Measurements from ENCODE around the gene SLC16A12. TPM values are rescaled to one million over a fixed set of nuclear protein-coding genes. Genes with fewer than 3 reads are reported as not detected.

The SLC16A12 gene
- not detected in 2 replicates for total RNA-seq (2013; cell fraction: nucleolus; rRNA removed)
- total RNA-seq (2014; rRNA removed) (not detected in 2 replicates), total RNA-seq (2014; rRNA removed; fragmentation: Illumina TruSeq; extraction: Trizol) (not detected in 2 replicates), total RNA-seq (2021) (not detected in 2 replicates), polyA plus RNA-seq (2011; rRNA removed) (not detected in 2 replicates), polyA plus RNA-seq (2014; fragmentation: Illumina TruSeq; extraction: Trizol) (not detected in 2 replicates), polyA plus RNA-seq (2014; fragmentation: Nextera tagmentation; extraction: Ambion mirVana) (not detected), polyA plus RNA-seq (2014; rRNA removed) (not detected in 2 replicates), polyA plus RNA-seq (2016; fragmentation: Nextera tagmentation; extraction: Ambion mirVana) (not detected), polyA minus RNA-seq (2011; rRNA and poly(A)+ RNA removed) (not detected in 2 replicates), Bru-seq, nascent RNA (percentile 1 among the genes with signal in this experiment), BruChase-seq, experiment 1, labeled RNA remaining after a 6-hour chase (percentile 4 among the genes with signal in this experiment), BruChase-seq, experiment 2, labeled RNA remaining after a 2-hour chase (percentile 8 among the genes with signal in this experiment)
- polyA plus RNA-seq (2011; ENCODE audit: low read depth): not detected
- not detected in 2 replicates for polyA plus RNA-seq (2011; cell fraction: cytosol; rRNA removed)
- polyA plus RNA-seq (2011; cell fraction: nucleus; rRNA removed): not detected in 2 replicates
- not detected in 2 replicates for polyA plus RNA-seq (2012)
- not detected in 2 replicates for polyA minus RNA-seq (2011; cell fraction: cytosol; rRNA and poly(A)+ RNA removed)
- polyA minus RNA-seq (2011; cell fraction: nucleus; rRNA and poly(A)+ RNA removed): not detected in 2 replicates
- long read RNA-seq, experiment 1: 0 reads
- long read RNA-seq, experiment 2: 0 reads

DNA sequence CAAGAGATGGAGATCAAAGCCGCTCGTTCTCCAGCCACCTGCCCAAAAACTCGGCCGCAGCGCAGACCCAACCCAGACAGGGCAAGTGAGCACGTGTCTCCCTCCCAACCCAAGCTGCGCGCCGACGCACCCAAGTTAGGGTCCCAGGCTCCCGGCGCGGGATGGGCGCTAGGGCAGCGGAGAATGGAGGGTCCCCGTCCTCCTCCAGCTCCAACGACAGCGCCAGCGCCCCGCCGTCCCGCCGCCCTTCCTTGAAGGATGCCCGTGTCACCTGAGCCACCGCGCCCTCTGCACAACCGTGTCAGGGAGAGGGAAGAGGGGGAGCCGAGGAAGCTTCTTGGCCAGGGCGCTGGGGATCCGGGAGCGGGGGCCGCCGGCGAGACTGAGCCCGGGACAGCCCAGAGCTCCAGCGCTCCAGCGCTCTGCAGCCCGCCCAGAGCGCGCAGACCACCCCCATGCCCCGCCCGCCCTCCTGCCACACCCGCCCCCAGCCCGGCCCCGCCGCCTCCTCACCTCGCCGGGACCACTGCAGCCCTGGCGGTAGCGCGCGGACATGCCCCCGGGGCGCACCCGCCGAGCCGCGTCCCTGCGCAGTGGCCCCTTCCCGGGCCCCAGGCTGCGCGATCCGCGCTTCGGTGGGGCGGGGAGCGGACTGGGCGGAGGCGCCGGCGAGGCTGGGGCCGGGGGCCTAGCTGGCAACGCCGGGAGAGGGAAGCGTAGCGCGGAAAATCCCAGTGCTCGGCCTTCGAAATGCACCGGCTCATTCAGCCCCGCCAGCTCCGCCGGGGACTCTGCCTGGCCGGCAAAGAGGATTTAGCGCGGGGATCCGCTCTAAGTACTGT, at the start of gene SLC16A12:
TSS of gene SLC16A12 (minus strand) at position 424 of the 842 bp plus-strand sequence. CDS start 73,016 bp downstream, outside the sequence.
- Histone ChIP-seq H3K9me3 (replicated peaks; ENCODE audit: control insufficient read depth, insufficient read depth, low read length) (no peaks in the 10 kb centered on the region), H3K79me2 (ENCODE audit: control insufficient read depth, insufficient read depth, low read length) (no peaks in the 10 kb centered on the region), H3K9ac (ENCODE audit: control insufficient read depth, insufficient read depth, low read length) (no peak within 1 kb of the TSS), H3K27me3 (replicated peaks in 1 of 2; ENCODE audit: control insufficient read depth in 2 of 2, insufficient read depth in 2 of 2, low read length in 1 of 2) (peaks cover 6 to 10% of the 10 kb centered on the region in 2 experiments; a peak in 3 of 4 replicates), H2AFZ (ENCODE audit: control insufficient read depth, low read depth, low read length) (no peak within 1 kb of the TSS), H3K4me2 (ENCODE audit: control insufficient read depth, insufficient read depth) (no peak within 1 kb of the TSS), H3K27ac (ENCODE audit: control insufficient read depth, insufficient read depth) (no peak within 1 kb of the TSS), H3K4me3 (no peak within 1 kb of the TSS), H3K36me3 (ENCODE audit: control insufficient read depth in 2 of 2, insufficient read depth in 2 of 2, low read length in 1 of 2) (no peaks in the 10 kb centered on the region), H4K20me1 (ENCODE audit: control insufficient read depth, insufficient read depth) (no peaks in the 10 kb centered on the region), H3K4me1 (ENCODE audit: control insufficient read depth, insufficient read depth, low read length) (no peaks in the 10 kb centered on the region)
- WGBS (ENCODE audit: insufficient coverage, insufficient replicate concordance, low lambda C conversion rate, missing lambda C conversion rate): 29% methylated on average over 37 of the region's 87 CpGs
- TF ChIP-seq SIX5 (IDR thresholded peaks at IDR 0.05; ENCODE audit: low read depth, low read length, severe bottlenecking) (no peak), POU2F2 (IDR thresholded peaks at IDR 0.05; ENCODE audit: borderline replicate concordance, low read depth, low read length) (no peak), E2F8 (IDR thresholded peaks at IDR 0.05; ENCODE audit: low read depth, partially characterized antibody) (no peak), EZH2 (IDR thresholded peaks at IDR 0.05; ENCODE audit: borderline replicate concordance, control insufficient read depth, low read depth, low read length) (no peak), GABPA (IDR thresholded peaks at IDR 0.05; ENCODE audit: low read depth) (no peak), NKRF (conservative IDR thresholded peaks at IDR 0.05) (no peak), NR2F1 (conservative IDR thresholded peaks at IDR 0.05) (no peak), NFIC (IDR thresholded peaks at IDR 0.05; ENCODE audit: low read depth, low read length) (no peak)
- BruUV-seq (replicated peaks): no TSS peak
- CTCF ChIA-PET: interaction anchor here (0.6 kb wide), 1 partner anchor 125 kb away, joined by 4 read pairs; no protein-coding TSS in a partner anchor
- SMC1A ChIA-PET (ENCODE audit: uncharacterized antibody, unreplicated experiment): no interaction called here
- no peak for ATAC-seq
- POLR2A ChIA-PET: no interaction called here
- no peak for FAIRE-seq
- in situ Hi-C loops (cut with MboI): no loop called here
- RAD21 ChIA-PET (ENCODE audit: unreplicated experiment): no interaction called here
- intact Hi-C loops (cut with micrococcal nuclease; ENCODE audit: unreplicated experiment): no loop called here
- no peak for DNase-seq (ENCODE audit: low read depth, low spot score)
